Endothelial cell (in vitro differentiated cells): ENCODE data around the gene TSPO2. TPM values are rescaled to one million over a fixed set of nuclear protein-coding genes. Genes with fewer than 3 reads are reported as not detected.
A peak's percentile ranks its signal among the peaks of the same experiment; 100 is the strongest.

Experiments used
- DNase-seq: peaks from one replicate; pipeline ENCODE4 v3.0.0; 2021; ENCODE audit warnings: low spot score
- H3K27ac Mint-ChIP-seq: one replicate; pipeline ENCODE4 v1.8.0; 2021; ENCODE audit warnings: mixed read lengths, inconsistent platforms; ENCODE audit not compliant: unreplicated experiment
- H3K27me3 Mint-ChIP-seq: one replicate; pipeline ENCODE4 v1.8.0; 2021; ENCODE audit warnings: mild to moderate bottlenecking, moderate library complexity, mixed read lengths, inconsistent platforms; ENCODE audit not compliant: unreplicated experiment
- H3K36me3 Mint-ChIP-seq: one replicate; pipeline ENCODE4 v1.8.0; 2021; ENCODE audit warnings: mild to moderate bottlenecking, low read depth, mixed read lengths, inconsistent platforms; ENCODE audit not compliant: unreplicated experiment
- H3K4me1 Mint-ChIP-seq: one replicate; pipeline ENCODE4 v1.8.0; 2021; ENCODE audit warnings: mild to moderate bottlenecking, mixed read lengths, inconsistent platforms; ENCODE audit not compliant: unreplicated experiment
- H3K4me3 Mint-ChIP-seq: one replicate; pipeline ENCODE4 v1.8.0; 2021; ENCODE audit warnings: mild to moderate bottlenecking, mixed read lengths, inconsistent platforms; ENCODE audit not compliant: unreplicated experiment
- H3K9me3 Mint-ChIP-seq: one replicate; pipeline ENCODE4 v1.8.0; 2021; ENCODE audit warnings: mixed read lengths, inconsistent platforms; ENCODE audit not compliant: unreplicated experiment
- total RNA-seq: library from RNA; stranded (reverse); fragmentation: NEBNext Ultra II Directional; extraction: Animal tissue kit (Norgen Biotek cat#: 25700); gene quantifications from one replicate; pipeline ENCODE4 v1.2.1, GENCODE V29; 2021; ENCODE audit not compliant: unreplicated experiment
- TF ChIP-seq, protein P1 (sequence below): fragments of 200-600 bp; sonication (generic); IDR thresholded peaks from one replicate; pipeline ENCODE4 v1.5.0; 2021; ENCODE audit warnings: antibody characterized with exemption; ENCODE audit not compliant: unreplicated experiment

The TSPO2 gene
- total RNA-seq, 1 donor from 2014 or later: not detected

DNA sequence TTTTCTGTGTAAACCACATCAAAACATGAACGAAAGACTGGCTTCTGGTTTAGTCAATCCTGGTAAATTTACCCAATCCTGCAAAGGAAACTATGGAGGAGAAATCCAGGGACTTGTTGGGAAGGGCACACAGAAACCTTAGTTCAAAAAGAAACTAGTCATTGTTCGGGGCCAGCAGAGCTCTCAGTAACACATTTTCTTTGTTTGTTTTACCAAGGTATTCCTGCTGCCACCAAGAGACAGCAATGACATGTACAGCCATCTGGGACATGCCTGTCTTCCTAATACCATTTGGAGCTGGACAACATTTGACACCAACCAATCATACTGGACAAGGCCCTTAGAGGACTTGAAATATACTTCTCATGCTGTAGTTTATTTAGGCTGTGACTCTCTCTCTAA is 21.6 kb downstream of the TSPO2 start:
- no peaks in the 10 kb centered on the region for H3K9me3 Mint-ChIP-seq
- no peak overlapping the region for H3K27ac Mint-ChIP-seq
- TF ChIP-seq, protein P1, sequence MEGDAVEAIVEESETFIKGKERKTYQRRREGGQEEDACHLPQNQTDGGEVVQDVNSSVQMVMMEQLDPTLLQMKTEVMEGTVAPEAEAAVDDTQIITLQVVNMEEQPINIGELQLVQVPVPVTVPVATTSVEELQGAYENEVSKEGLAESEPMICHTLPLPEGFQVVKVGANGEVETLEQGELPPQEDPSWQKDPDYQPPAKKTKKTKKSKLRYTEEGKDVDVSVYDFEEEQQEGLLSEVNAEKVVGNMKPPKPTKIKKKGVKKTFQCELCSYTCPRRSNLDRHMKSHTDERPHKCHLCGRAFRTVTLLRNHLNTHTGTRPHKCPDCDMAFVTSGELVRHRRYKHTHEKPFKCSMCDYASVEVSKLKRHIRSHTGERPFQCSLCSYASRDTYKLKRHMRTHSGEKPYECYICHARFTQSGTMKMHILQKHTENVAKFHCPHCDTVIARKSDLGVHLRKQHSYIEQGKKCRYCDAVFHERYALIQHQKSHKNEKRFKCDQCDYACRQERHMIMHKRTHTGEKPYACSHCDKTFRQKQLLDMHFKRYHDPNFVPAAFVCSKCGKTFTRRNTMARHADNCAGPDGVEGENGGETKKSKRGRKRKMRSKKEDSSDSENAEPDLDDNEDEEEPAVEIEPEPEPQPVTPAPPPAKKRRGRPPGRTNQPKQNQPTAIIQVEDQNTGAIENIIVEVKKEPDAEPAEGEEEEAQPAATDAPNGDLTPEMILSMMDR: no peak
- no peaks in the 10 kb centered on the region for H3K4me1 Mint-ChIP-seq
- no peak for DNase-seq
- H3K36me3 Mint-ChIP-seq: no peaks in the 10 kb centered on the region
- no peak overlapping the region for H3K4me3 Mint-ChIP-seq
- H3K27me3 Mint-ChIP-seq: no peaks in the 10 kb centered on the region

DNA sequence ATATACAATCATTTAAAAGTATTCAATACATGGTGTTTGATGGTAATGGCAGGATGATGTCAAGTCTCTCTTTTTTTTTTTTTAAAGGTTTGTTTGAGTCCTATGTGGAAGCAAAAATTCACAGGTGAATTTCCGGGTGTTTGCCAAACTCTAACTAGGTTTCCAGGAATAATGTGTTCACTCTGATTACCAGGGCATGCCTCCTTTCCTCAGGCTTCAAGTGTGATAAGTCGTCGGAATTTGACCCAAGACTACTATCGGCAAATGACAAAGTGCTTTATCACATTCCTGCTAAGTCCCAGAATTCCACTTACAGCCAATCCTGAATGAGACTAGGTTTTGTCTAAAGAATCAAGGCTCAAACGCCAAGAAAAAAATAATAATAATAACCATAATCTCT is 22.6 kb downstream of the TSPO2 start:
- Mint-ChIP-seq H3K9me3 (no peaks in the 10 kb centered on the region), H3K27ac (no peak overlapping the region), H3K4me3 (no peak overlapping the region), H3K36me3 (no peaks in the 10 kb centered on the region), H3K4me1 (no peaks in the 10 kb centered on the region), H3K27me3 (no peaks in the 10 kb centered on the region)
- TF ChIP-seq, protein P1: no peak
- DNase-seq: no peak

DNA sequence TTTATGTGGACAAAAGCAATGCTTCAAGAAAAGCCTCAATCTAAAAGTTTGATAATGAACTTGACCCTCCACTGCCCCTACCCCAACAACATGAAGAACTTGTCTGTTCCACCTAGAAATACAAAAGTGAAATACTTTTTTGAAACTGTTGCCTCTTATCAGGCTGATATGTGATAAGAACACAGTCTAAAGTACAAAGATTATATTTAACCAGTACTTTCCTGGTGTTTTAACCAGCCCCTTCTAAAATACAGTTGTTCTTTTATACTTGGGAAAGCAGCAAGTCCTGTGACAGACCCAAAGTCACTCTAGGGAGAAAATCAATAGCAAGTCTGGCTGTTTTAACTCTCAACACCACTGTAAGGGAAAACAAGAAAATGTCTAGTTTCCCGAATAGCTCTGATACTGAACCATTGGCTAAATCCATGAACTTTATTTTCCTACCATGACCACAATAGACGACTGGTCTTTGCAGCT is 23.3 kb downstream of the TSPO2 start:
- no peak for DNase-seq
- H3K27me3 Mint-ChIP-seq: no peaks in the 10 kb centered on the region
- H3K27ac Mint-ChIP-seq: no peak overlapping the region
- H3K4me3 Mint-ChIP-seq: no peak overlapping the region
- no peaks in the 10 kb centered on the region for H3K9me3 Mint-ChIP-seq
- TF ChIP-seq, protein P1: no peak
- peaks cover 2% of the 10 kb centered on the region for H3K4me1 Mint-ChIP-seq
- H3K36me3 Mint-ChIP-seq: no peaks in the 10 kb centered on the region

DNA sequence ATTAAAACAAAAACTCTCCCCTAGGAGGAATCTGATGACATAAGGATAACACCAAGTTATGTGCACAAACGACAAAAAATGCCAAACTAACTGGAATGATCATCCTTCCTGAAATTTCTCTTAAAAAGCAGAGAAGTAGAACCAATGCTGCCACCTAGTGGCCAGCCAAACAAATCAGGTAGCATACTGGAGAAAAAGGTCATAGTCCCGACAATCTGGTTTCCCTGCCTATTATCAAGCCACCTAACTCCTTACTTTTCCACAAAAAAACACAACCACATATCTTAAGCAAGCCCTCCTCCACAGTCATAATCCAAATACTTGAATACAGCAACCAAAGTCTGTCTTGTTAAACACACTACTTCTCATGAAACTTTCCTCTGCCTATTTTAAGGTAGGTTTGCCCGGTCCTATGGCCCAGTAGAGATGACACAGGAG is 24.6 kb downstream of the TSPO2 start:
- H3K27me3 Mint-ChIP-seq: peaks cover 2% of the 10 kb centered on the region
- peaks cover 8% of the 10 kb centered on the region for H3K4me1 Mint-ChIP-seq
- no peaks in the 10 kb centered on the region for H3K36me3 Mint-ChIP-seq
- peak; percentile 64 for DNase-seq
- TF ChIP-seq, protein P1: peak; percentile 92
- H3K9me3 Mint-ChIP-seq: no peaks in the 10 kb centered on the region
- H3K4me3 Mint-ChIP-seq: no peak overlapping the region
- H3K27ac Mint-ChIP-seq: no peak overlapping the region

DNA sequence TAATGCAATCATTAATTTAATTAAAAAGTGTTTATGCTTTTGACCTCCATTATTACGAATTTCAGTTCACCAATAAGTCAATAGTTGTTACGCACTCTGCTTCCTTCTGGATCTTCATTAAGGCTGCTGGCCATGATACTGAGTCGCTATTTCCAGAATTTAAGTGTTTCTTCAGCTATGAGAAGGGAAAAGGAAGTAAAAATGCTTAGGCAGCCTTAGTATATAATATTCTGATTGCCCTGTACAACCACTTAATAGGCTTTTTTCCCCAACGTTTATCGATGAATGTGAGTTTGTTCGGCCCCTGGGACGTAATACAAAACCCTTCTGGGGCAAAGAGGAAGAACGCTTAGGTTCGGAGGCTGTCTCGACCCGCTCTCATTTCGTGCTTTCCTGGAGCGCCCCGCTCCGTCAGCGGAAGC is 29.2 kb downstream of the TSPO2 start:
- Mint-ChIP-seq H3K4me3 (peak overlapping the region; percentile 93), H3K27ac (peak overlapping the region; percentile 93), H3K36me3 (peaks cover 7% of the 10 kb centered on the region), H3K4me1 (peaks cover 30% of the 10 kb centered on the region), H3K9me3 (no peaks in the 10 kb centered on the region), H3K27me3 (peaks cover 14% of the 10 kb centered on the region)
- TF ChIP-seq, protein P1: no peak
- DNase-seq: peak; percentile 71
